Measurements from ENCODE around the gene ANGPTL7. TPM values are rescaled to one million over a fixed set of nuclear protein-coding genes. Genes with fewer than 3 reads are reported as not detected.

Gene ANGPTL7
- not detected in 2 replicates for total RNA-seq (2014; rRNA removed; shearing (Covaris generic))
- polyA plus RNA-seq (2016; fragmentation: Nextera tagmentation; extraction: Ambion mirVana), result not detected in 2 replicates

GRCh38 chr1:11188858-11189451, at the start of gene ANGPTL7:
TSS of gene ANGPTL7 (plus strand) at chr1:11189355. CDS start at chr1:11189580, 225 bp downstream.
- TF ChIP-seq EZH2 (IDR thresholded peaks at IDR 0.05; ENCODE audit: insufficient read depth, poor library complexity, severe bottlenecking), result no peak
- TF ChIP-seq EZH2phosphoT487 (IDR thresholded peaks at IDR 0.05; ENCODE audit: insufficient read depth, low read depth), result no peak
- DNase-seq, result no peak
- Histone ChIP-seq H3K4me3 (no peak within 1 kb of the TSS), H2AFZ (no peak within 1 kb of the TSS), H3K27ac (no peak within 1 kb of the TSS), H3K36me3 (ENCODE audit: low read depth) (peaks cover 14% of the 10 kb centered on the region; the same call in 1 of the 2 replicates), H4K20me1 (ENCODE audit: insufficient read depth) (no peaks in the 10 kb centered on the region), H3K9ac (no peak within 1 kb of the TSS), H3K79me2 (ENCODE audit: insufficient read depth) (no peaks in the 10 kb centered on the region), H3K27me3 (replicated peaks; ENCODE audit: insufficient read depth) (no peaks in the 10 kb centered on the region), H3K9me3 (ENCODE audit: low read depth) (no peaks in the 10 kb centered on the region), H3F3A (ENCODE audit: insufficient read depth) (no peaks in the 10 kb centered on the region), H3K4me1 (ENCODE audit: insufficient read depth) (no peaks in the 10 kb centered on the region), H3K9me2 (ENCODE audit: insufficient read depth) (no peaks in the 10 kb centered on the region), H3K4me2 (ENCODE audit: unreplicated experiment) (no peak within 1 kb of the TSS)
- in situ Hi-C loops (cut with MboI), result no loop called here
- 86 to 94% methylated on average over 8 of the region's 8 CpGs for WGBS, 2 experiments (ENCODE audit: low coverage in 1 of 2, low lambda C conversion rate in 2 of 2, missing lambda C conversion rate in 2 of 2)

- DNase-seq, result no peak
- H3K4me2 ChIP-seq (ENCODE audit: unreplicated experiment), result no peak overlapping the region
- H3K4me3 ChIP-seq, result no peak overlapping the region
- WGBS, 2 experiments (ENCODE audit: low coverage in 1 of 2, low lambda C conversion rate in 2 of 2, missing lambda C conversion rate in 2 of 2), result 96% methylated on average over 4 of the region's 4 CpGs
- no peaks in the 10 kb centered on the region for H3K27me3 ChIP-seq (replicated peaks; ENCODE audit: insufficient read depth)
- H3K4me1 ChIP-seq (ENCODE audit: insufficient read depth), result peaks cover 19% of the 10 kb centered on the region
- no peak overlapping the region for H2AFZ ChIP-seq
- TF ChIP-seq EZH2 (IDR thresholded peaks at IDR 0.05; ENCODE audit: insufficient read depth, poor library complexity, severe bottlenecking), result no peak
- H4K20me1 ChIP-seq (ENCODE audit: insufficient read depth), result no peaks in the 10 kb centered on the region
- in situ Hi-C loops (cut with MboI), result no loop called here
- H3K27ac ChIP-seq, result no peak overlapping the region
- no peaks in the 10 kb centered on the region for H3K9me2 ChIP-seq (ENCODE audit: insufficient read depth)
- H3K36me3 ChIP-seq (ENCODE audit: low read depth), result peaks cover 11% of the 10 kb centered on the region; the same call in 1 of the 2 replicates
- H3F3A ChIP-seq (ENCODE audit: insufficient read depth), result no peaks in the 10 kb centered on the region
- H3K9ac ChIP-seq, result no peak overlapping the region
- H3K9me3 ChIP-seq (ENCODE audit: low read depth), result no peaks in the 10 kb centered on the region
- no peaks in the 10 kb centered on the region for H3K79me2 ChIP-seq (ENCODE audit: insufficient read depth)
Measured at GRCh38 chr1:11142618-11143391, 46.4 kb upstream of the ANGPTL7 start.

GRCh38 chr1:11143401-11143800, 45.8 kb upstream of the ANGPTL7 start:
- Histone ChIP-seq H3K27ac (no peak overlapping the region), H3K4me2 (ENCODE audit: unreplicated experiment) (no peak overlapping the region), H3K9me3 (ENCODE audit: low read depth) (no peaks in the 10 kb centered on the region), H3K4me1 (ENCODE audit: insufficient read depth) (peaks cover 16% of the 10 kb centered on the region), H3K36me3 (ENCODE audit: low read depth) (peaks cover 11% of the 10 kb centered on the region; the same call in 1 of the 2 replicates), H3K9ac (no peak overlapping the region), H2AFZ (no peak overlapping the region), H3K79me2 (ENCODE audit: insufficient read depth) (no peaks in the 10 kb centered on the region), H3F3A (ENCODE audit: insufficient read depth) (no peaks in the 10 kb centered on the region), H3K4me3 (no peak overlapping the region), H3K9me2 (ENCODE audit: insufficient read depth) (no peaks in the 10 kb centered on the region), H3K27me3 (replicated peaks; ENCODE audit: insufficient read depth) (no peaks in the 10 kb centered on the region), H4K20me1 (ENCODE audit: insufficient read depth) (no peaks in the 10 kb centered on the region)
- no peak for DNase-seq
- 94 to 98% methylated on average over 5 of the region's 5 CpGs for WGBS, 2 experiments (ENCODE audit: low coverage in 1 of 2, low lambda C conversion rate in 2 of 2, missing lambda C conversion rate in 2 of 2)
- TF ChIP-seq EZH2 (IDR thresholded peaks at IDR 0.05; ENCODE audit: insufficient read depth, poor library complexity, severe bottlenecking), result no peak
- in situ Hi-C loops (cut with MboI), result no loop called here

GRCh38 chr1:11143907-11144306, 45.2 kb upstream of the ANGPTL7 start:
- 94% methylated on average over 2 of the region's 2 CpGs for WGBS, 2 experiments (ENCODE audit: low coverage in 1 of 2, low lambda C conversion rate in 2 of 2, missing lambda C conversion rate in 2 of 2)
- no peak for TF ChIP-seq EZH2phosphoT487 (IDR thresholded peaks at IDR 0.05; ENCODE audit: insufficient read depth, low read depth)
- TF ChIP-seq EZH2 (IDR thresholded peaks at IDR 0.05; ENCODE audit: insufficient read depth, poor library complexity, severe bottlenecking), result no peak
- Histone ChIP-seq H3K4me2 (ENCODE audit: unreplicated experiment) (no peak overlapping the region), H3F3A (ENCODE audit: insufficient read depth) (no peaks in the 10 kb centered on the region), H3K4me3 (no peak overlapping the region), H3K9me3 (ENCODE audit: low read depth) (no peaks in the 10 kb centered on the region), H3K36me3 (ENCODE audit: low read depth) (peaks cover 11% of the 10 kb centered on the region; the same call in 1 of the 2 replicates), H3K79me2 (ENCODE audit: insufficient read depth) (no peaks in the 10 kb centered on the region), H4K20me1 (ENCODE audit: insufficient read depth) (no peaks in the 10 kb centered on the region), H3K9me2 (ENCODE audit: insufficient read depth) (no peaks in the 10 kb centered on the region), H3K9ac (no peak overlapping the region), H3K4me1 (ENCODE audit: insufficient read depth) (peaks cover 11% of the 10 kb centered on the region), H3K27me3 (replicated peaks; ENCODE audit: insufficient read depth) (no peaks in the 10 kb centered on the region), H2AFZ (no peak overlapping the region), H3K27ac (no peak overlapping the region)
- DNase-seq, result no peak
- in situ Hi-C loops (cut with MboI), result no loop called here
